ENCODE results near the gene RIPPLY2.

Gene RIPPLY2

DNA sequence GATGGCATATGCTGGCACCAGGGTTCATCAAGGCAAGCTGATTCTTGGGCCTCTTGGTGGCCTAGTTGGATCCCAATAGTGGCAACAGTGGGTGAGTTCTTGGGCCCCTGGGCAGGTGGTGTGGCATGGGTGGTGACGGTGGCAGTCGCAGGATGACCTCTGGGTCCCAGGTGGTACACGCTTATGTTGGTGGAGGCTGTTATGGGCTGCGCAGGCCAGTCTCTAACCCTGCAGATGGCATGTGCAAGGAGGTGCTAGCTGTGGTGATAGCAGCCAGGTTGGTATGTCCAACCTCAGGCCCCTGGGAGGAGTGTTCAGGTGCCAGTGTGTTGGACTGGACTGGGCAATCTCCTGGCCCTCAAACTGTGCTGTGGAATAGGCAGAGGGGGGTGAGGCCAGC is 52.5 kb downstream of the RIPPLY2 start:
- DNase-seq (ENCODE audit: low spot score): no peak

Measured in D341Med (cell line).